Measurements from ENCODE around the gene CARD9.

The CARD9 gene

DNA sequence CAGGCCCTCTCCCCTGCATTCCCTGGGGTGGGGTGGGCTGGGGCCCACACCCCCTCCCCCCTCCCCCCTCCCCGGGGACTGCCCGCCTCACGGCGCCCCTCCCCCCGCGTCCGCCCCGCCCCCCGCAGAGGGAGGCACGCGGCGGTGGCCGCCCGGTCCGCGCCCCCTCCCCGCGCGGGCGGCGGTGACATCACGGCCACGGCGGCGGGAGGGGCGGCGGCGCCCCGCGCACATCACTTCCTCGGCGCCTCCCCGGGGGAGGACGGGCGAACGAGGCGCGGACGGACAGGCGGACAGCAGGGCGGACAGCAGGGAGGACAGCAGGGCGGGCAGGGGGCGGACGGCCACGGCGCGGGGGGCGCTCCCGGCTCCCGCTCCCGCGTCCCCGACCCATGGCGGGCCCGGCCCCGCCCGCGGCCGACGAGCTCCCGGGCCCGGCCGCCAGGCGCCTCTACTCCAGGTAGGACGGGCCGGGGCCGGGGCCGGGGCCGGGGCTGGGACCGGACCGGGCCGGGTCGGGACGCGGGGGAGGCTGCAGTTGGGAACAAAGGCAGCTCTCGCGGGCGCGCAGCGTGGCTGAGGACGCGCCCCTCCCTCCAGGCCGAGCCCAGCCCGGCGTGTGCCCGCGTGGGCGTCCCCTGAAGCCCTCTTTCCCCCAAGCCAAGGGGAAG, 46.0 kb downstream of the CARD9 start, which contains the start of gene GPSM1:
Gene GPSM1, plus strand, starts transcription at position 236 of the 671 bp plus-strand sequence. Its CDS starts 157 bp downstream, at position 393.
- H3K27ac ChIP-seq = peak within 1 kb of the TSS; percentile 73
- TF ChIP-seq, protein P1, sequence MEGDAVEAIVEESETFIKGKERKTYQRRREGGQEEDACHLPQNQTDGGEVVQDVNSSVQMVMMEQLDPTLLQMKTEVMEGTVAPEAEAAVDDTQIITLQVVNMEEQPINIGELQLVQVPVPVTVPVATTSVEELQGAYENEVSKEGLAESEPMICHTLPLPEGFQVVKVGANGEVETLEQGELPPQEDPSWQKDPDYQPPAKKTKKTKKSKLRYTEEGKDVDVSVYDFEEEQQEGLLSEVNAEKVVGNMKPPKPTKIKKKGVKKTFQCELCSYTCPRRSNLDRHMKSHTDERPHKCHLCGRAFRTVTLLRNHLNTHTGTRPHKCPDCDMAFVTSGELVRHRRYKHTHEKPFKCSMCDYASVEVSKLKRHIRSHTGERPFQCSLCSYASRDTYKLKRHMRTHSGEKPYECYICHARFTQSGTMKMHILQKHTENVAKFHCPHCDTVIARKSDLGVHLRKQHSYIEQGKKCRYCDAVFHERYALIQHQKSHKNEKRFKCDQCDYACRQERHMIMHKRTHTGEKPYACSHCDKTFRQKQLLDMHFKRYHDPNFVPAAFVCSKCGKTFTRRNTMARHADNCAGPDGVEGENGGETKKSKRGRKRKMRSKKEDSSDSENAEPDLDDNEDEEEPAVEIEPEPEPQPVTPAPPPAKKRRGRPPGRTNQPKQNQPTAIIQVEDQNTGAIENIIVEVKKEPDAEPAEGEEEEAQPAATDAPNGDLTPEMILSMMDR (conservative IDR thresholded peaks at IDR 0.05) = no peak
- peak; percentile 61; the same call in 1 of the 2 replicates for TF ChIP-seq ZFX (IDR thresholded peaks at IDR 0.05)

DNA sequence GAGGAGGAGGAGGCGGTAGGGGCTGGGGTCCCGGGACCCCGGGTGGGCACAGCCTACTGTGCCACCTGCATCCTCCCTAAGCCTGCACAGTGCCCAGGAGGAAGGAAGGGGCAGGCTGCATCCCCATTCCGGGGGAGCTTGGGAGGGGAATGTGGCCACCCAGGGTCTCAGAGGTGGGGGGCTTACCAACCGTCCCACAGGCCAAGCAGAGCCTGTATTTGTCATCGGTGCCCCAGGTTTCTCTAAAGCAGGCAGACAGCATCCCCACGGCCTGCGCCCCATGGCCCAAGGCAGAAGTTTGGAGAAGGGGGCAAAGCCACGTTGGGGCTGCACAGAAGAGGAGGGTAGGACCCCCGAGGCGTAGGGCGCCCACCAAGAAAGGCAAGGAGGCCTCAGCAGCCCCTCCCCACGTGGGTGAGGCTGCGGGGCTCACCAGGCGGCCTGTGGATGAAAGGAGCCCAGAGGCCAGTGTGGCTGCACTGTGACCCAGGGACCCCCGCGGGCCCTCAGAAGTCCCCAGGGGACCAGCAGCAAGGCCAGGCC, 46.6 kb downstream of the CARD9 start:
- no peak for TF ChIP-seq ZFX (IDR thresholded peaks at IDR 0.05)
- TF ChIP-seq, protein P1 (conservative IDR thresholded peaks at IDR 0.05) = no peak
- peak overlapping the region; percentile 73 for H3K27ac ChIP-seq

- TF ChIP-seq, protein P1 (conservative IDR thresholded peaks at IDR 0.05) = no peak
- no peak overlapping the region; the same call in 1 of the 2 replicates for H3K27ac ChIP-seq
These were observed 47.3 kb downstream of the CARD9 start for GRCh38 chr9:136326061-136326760.

- TF ChIP-seq ZFX (IDR thresholded peaks at IDR 0.05) = no peak
- TF ChIP-seq, protein P1 (conservative IDR thresholded peaks at IDR 0.05) = no peak
- H3K27ac ChIP-seq = no peak overlapping the region
These were observed 48.1 kb downstream of the CARD9 start for GRCh38 chr9:136325358-136325757.

DNA sequence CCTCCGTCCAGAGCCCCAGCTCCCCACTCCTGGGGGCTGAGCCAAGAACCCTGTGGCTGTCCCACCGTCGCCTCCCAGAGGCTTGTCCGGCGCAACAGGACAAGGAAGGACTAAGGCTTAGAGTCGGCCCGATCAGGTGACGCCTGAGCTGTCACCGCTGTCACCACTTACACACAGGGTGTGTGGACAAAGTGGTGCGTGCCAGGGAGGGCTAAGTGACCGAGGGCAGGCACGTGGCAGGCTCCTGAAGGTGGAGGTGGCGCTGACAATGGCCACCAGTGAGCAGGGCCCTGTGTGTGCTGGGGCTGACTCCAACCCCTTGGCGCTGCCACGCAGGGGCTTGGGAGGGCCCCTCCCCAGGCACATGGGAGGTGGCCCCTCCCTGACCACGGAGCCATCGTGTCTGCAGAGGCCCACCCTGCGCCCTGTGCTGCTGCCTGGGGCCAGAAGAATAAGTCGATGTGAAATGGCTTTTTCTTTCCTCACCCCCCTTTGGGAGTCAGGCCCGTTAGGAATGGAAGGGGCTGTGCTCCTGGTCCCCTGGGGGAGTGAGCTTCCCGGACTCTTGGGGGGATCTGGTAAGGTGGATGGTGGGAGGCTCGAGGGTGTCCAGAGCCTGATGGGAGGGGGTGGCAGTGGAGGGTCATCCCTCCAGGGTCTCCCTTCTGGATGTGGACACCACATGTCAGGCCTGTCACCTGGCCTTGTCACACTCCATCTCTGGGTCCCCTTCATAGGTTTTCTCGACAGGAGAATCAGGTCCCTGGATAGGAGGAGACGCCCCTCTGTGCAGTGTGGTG, 48.8 kb downstream of the CARD9 start:
- no peak for TF ChIP-seq ZFX (IDR thresholded peaks at IDR 0.05)
- TF ChIP-seq, protein P1 (conservative IDR thresholded peaks at IDR 0.05) = no peak
- H3K27ac ChIP-seq = no peak overlapping the region

- TF ChIP-seq, protein P1 (conservative IDR thresholded peaks at IDR 0.05) = no peak
- no peak for TF ChIP-seq ZFX (IDR thresholded peaks at IDR 0.05)
- no peak overlapping the region for H3K27ac ChIP-seq
These were observed 50.1 kb downstream of the CARD9 start for GRCh38 chr9:136323371-136323789.
